Neutrophil (primary cell): ENCODE results near the gene ACKR2.

Source experiments
- H3K27ac ChIP-seq: fragments of 200-600 bp; sonication (generic); 2 replicates; pipeline ENCODE4 v1.5.1; 2016; ENCODE audit warnings: mild to moderate bottlenecking, moderate library complexity
- H3K27me3 ChIP-seq: fragments of 200-600 bp; sonication (generic); 2 replicates; pipeline ENCODE4 v1.6.0; 2016; ENCODE audit warnings: mild to moderate bottlenecking
- H3K36me3 ChIP-seq: fragments of 200-600 bp; sonication (generic); 2 replicates; pipeline ENCODE4 v1.5.1; 2017
- H3K4me1 ChIP-seq, 2 experiments: fragments of 200-600 bp in 1 of 2; sonication (generic) in 1 of 2; 1 replicate in 1 of 2; 2 replicates in 1 of 2; pipeline versions ENCODE4 v1.5.1 to v1.6.1; 2013 to 2016; ENCODE audit warnings: low read depth in 1 of 2, low read length in 1 of 2, mild to moderate bottlenecking in 1 of 2, moderate library complexity in 1 of 2; ENCODE audit not compliant: control insufficient read depth in 1 of 2, insufficient read depth in 1 of 2
- H3K4me3 ChIP-seq, 2 experiments: fragments of 200-600 bp in 1 of 2; sonication (generic) in 1 of 2; 1 replicate in 1 of 2; 2 replicates in 1 of 2; pipeline ENCODE4 v1.5.1; 2013 to 2016; ENCODE audit warnings: low read depth in 1 of 2, low read length in 1 of 2, mild to moderate bottlenecking in 1 of 2, moderate library complexity in 1 of 2
- H3K9me3 ChIP-seq: fragments of 200-600 bp; sonication (generic); 2 replicates; pipeline ENCODE4 v1.5.1; 2016
- TF ChIP-seq, protein P1 (sequence below): fragments of 200-600 bp; sonication (generic); IDR thresholded peaks from 2 replicates; pipeline ENCODE4 v1.5.1; 2016; ENCODE audit warnings: antibody characterized with exemption

Gene ACKR2

DNA sequence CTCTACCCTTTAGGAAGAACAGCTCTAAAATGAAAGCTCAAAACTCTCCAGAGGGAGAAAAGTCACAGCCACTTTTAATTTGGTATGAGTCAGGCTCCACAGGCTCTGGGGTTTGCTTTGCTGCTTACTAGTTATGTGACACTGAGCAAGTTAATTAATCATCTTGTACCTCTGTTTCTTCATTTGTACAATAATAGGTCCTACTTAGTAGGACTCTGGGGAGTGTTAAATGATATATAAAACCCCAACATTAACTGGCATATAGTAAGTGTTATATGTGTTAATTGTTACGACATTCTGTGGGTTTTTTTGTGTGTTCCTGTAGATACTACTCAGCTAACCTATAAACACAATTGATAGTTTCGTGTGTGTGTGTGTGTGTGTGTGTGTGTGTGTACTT lies 6.6 kb downstream of the ACKR2 start:
- Histone ChIP-seq H3K27ac (no peak overlapping the region), H3K9me3 (no peaks in the 10 kb centered on the region), H3K4me1 (peaks cover 4 to 7% of the 10 kb centered on the region in 2 experiments), H3K4me3 (no peak overlapping the region), H3K36me3 (no peaks in the 10 kb centered on the region), H3K27me3 (no peaks in the 10 kb centered on the region)
- TF ChIP-seq, protein P1, sequence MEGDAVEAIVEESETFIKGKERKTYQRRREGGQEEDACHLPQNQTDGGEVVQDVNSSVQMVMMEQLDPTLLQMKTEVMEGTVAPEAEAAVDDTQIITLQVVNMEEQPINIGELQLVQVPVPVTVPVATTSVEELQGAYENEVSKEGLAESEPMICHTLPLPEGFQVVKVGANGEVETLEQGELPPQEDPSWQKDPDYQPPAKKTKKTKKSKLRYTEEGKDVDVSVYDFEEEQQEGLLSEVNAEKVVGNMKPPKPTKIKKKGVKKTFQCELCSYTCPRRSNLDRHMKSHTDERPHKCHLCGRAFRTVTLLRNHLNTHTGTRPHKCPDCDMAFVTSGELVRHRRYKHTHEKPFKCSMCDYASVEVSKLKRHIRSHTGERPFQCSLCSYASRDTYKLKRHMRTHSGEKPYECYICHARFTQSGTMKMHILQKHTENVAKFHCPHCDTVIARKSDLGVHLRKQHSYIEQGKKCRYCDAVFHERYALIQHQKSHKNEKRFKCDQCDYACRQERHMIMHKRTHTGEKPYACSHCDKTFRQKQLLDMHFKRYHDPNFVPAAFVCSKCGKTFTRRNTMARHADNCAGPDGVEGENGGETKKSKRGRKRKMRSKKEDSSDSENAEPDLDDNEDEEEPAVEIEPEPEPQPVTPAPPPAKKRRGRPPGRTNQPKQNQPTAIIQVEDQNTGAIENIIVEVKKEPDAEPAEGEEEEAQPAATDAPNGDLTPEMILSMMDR = no peak

DNA sequence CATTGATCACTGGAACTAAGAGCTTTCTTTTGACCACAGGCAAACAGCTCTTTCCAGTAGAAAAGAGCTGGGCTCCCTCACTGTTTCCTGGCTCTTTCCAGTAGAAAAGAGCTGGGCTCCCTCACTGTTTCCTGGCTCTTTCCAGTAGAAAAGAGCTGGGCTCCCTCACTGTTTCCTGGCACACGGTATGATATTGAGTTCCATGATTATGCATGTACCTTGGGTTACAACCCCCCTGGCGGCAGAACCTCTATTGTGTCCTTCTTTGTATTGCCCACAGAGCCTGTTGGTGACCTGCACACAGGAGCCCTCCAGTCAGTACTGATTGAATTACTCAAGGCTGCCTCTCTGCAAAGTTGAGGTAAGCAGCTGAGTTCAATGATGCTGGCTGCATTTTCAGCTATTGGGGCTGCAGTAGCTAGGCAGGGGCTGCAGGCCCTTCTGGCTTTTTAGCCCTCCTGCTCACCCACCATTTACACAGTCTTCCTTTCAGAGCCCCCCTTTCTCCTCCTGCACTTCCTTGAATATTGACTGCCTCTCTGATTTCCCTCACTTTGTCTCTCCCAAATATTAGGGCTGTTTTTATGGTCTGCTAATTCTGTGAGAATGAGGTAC lies 10.2 kb downstream of the ACKR2 start:
- Histone ChIP-seq H3K27me3 (no peaks in the 10 kb centered on the region), H3K36me3 (no peaks in the 10 kb centered on the region), H3K4me1 (no peaks in the 10 kb centered on the region), H3K4me3 (no peak overlapping the region), H3K27ac (no peak overlapping the region), H3K9me3 (no peaks in the 10 kb centered on the region)
- TF ChIP-seq, protein P1 = no peak

DNA sequence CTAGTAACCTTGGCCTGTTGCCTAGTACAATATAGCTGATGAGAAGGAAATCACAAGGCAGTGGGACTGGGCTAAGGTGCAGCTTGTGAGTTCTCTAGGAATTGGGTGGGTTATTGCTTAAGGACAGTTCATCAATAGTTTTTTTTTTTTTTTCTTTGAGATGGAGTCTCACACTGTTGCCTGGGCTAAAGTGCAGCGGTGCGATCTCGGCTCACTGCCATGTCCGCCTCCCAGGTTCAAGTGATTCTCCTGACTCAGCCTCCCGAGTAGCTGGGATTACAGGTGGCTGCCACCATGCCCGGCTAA lies 11.5 kb downstream of the ACKR2 start:
- Histone ChIP-seq H3K9me3 (no peaks in the 10 kb centered on the region), H3K4me1 (no peaks in the 10 kb centered on the region), H3K36me3 (no peaks in the 10 kb centered on the region), H3K27ac (no peak overlapping the region), H3K4me3 (no peak overlapping the region), H3K27me3 (no peaks in the 10 kb centered on the region)
- TF ChIP-seq, protein P1 = no peak

DNA sequence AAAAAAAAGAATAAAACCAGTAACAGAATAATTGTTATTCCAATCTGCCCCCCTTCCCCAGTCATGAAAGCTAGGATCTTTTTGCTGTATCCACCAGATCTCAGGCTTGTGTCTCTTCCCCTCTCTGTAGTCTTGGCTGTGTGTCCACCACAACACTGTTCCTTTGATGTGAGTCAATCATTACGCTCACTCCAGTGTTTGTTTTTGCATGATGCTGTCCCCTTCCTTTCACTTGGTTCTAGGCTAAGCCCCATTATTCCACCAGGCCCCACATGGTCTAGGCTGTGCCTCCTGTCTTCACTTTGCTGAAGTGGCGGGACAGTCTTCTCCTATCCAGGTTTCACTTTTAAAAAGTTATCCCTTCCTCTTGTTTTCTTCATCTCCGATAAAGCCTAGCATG lies 13.6 kb downstream of the ACKR2 start:
- TF ChIP-seq, protein P1 = no peak
- no peak overlapping the region for H3K27ac ChIP-seq
- H3K36me3 ChIP-seq = no peaks in the 10 kb centered on the region
- no peak overlapping the region for H3K4me3 ChIP-seq
- H3K4me1 ChIP-seq = no peaks in the 10 kb centered on the region
- H3K27me3 ChIP-seq = no peaks in the 10 kb centered on the region
- no peaks in the 10 kb centered on the region for H3K9me3 ChIP-seq

DNA sequence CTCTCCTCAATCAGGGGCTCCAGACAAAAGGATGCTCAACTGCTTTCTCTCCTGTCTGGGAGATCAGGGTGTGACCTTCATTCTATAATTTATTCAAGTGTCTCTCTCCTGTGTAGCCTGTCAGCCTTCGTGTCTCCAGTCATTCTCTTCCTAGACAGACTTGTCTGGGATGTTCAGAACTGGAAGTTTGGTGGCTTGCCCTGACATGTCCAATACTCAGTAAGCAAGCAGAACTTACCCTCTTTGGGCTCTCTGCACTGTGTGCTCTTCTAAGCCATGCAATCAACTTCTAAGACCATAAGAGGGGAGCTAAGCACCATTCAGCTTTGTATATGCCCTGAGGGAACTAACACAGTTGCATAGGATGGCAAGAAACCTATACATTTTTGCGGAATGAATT lies 14.1 kb downstream of the ACKR2 start:
- Histone ChIP-seq H3K36me3 (no peaks in the 10 kb centered on the region), H3K27ac (no peak overlapping the region)
- TF ChIP-seq, protein P1 = no peak

DNA sequence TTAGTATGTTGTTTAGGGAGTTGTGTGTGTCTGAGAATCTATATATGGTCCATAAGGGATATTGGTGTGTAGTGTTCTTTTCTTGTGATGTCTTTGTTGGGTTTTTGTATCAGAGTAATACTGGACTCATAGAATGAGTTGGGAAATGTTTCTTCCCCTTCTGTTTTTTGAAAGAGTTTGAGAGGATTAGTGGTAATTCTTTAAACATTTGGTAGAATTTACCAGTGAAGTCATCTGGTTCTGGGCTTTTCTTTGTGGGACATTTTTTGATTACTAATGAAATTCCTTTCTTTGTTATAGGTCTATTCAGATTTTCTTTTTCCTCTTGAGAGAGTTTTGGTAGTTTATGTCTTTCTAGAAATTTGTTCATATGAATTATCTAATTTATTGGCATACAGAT lies 16.9 kb downstream of the ACKR2 start:
- TF ChIP-seq, protein P1 = no peak

More for the DNA sequence above, 14.1 kb downstream of the ACKR2 start:
- no peaks in the 10 kb centered on the region for H3K9me3 ChIP-seq
- H3K4me3 ChIP-seq = no peak overlapping the region
- H3K4me1 ChIP-seq = no peaks in the 10 kb centered on the region
- H3K27me3 ChIP-seq = no peaks in the 10 kb centered on the region

More for the DNA sequence above, 16.9 kb downstream of the ACKR2 start:
- H3K27ac ChIP-seq = no peak overlapping the region
- no peaks in the 10 kb centered on the region for H3K36me3 ChIP-seq
- no peaks in the 10 kb centered on the region for H3K27me3 ChIP-seq
- no peaks in the 10 kb centered on the region for H3K4me1 ChIP-seq
- H3K9me3 ChIP-seq = no peaks in the 10 kb centered on the region
- H3K4me3 ChIP-seq = no peak overlapping the region
